ENCODE data around the gene ADCY7.

Gene ADCY7

DNA sequence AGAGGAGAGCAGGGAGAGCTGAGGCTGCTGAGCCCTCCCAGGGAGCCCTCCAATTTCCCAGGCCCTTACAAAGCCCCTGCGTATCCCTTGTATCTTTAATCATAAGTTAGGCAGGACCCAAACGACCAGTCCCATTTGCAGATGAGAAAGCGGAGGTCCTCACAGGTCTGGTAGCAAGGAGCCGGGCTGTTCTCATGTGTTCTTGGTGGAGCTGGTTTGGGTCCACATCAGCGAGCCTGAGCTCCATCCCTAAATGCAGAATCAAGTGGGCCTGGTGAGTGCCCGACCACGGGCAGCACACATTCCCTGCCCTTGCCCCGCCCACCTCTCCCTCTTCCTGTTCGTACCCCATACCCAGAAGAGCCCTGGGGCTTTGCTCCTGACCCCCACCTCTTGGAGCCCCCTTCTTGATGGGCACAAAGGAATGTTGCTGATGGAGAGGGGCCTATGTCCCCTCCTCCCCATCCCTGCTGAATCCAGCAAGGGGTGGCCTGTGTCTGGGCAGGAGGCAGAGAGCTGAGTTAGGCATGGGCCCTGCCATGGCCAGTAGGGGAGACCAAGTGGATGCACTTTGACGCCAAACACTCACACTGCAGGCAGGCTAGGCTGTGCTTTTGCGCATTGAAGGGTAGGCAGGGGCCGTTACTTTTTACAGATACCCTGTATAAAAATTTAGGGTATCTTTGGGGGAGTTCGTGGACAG is 18.3 kb upstream of the ADCY7 start:
- in situ Hi-C loops (cut with MboI; ENCODE audit: low sequenced_read_pairs): no loop called here

DNA sequence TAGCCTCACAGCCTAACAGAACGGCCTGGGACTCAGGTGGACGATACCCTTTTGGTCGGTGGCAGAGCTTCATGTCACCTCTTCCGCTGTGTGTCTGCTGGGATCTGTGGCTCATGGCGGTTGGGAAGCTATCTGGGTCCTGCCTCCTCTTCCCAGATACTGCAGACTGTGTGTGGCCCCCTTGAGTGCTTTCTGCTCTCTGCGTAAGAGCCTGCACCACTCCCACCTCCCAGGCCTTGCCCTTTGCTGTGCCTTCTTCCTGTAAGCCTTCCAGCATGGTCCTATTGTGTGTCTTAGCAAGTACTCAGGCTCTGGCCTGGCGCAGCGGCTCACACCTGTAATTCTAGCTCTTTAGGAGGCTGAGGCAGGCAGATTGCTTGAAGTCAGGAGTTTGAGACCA is 17.5 kb upstream of the ADCY7 start:
- in situ Hi-C loops (cut with MboI; ENCODE audit: low sequenced_read_pairs): no loop called here

DNA sequence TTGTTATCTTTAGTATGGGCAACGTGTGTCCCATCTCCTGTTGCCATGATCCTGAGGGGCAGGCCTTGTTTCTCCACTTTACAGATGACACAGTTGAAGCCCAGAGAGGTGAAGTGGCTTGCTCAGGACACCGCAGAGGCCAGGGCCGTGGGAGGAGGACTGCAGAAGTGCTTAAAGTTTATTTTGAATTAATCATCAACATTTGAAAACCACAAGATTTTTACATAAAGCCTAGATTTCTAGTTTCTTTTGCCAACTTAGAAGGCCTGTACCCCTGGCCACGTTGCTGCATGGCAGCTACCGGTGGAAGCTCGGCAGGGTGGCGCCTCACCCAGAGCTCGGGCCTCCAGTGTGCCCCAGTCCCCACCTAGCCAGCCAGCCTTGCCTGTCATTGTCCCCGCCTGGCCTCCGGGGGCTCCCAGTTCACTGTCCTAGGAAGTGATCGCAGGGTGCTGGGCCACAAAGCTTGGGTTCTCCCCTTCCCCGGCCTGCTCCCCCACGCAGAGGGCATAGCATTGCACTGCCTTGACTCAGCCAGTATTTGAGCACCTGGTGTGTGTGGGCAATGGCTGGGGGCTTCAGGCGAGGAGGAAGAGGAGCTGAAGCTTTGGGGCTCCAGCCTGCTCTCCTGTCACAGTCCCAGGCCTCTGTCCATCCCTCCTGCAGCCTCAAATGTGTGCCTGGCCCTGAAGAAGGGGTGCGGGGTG is 14.8 kb upstream of the ADCY7 start:
- in situ Hi-C loops (cut with MboI; ENCODE audit: low sequenced_read_pairs): no loop called here

DNA sequence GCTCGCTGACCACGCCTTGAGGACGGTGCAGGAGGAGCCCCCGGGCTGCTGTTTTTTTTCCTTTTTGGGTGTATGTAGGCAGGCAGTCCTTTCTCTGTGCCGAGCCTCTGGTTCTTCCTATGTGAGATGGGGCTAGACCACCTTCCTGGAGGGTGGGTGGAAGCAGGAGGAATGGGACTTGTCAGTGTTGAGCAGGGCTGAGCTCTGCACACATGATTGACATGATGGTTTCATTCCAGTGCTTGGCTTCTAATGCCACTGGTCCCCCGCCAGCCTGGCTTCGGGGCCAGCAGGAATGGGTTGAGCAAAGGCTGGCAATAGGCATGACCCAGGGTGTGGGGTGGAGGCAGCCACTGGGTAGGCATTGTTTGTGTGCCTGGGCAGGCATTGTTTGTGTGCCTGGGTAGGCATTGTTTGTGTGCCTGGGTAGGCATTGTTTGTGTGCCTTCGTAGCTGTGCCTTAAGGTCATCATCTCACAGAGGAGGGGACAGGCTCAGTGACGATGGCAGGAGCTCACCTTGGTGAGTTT is 14.2 kb upstream of the ADCY7 start:
- in situ Hi-C loops (cut with MboI; ENCODE audit: low sequenced_read_pairs): no loop called here

DNA sequence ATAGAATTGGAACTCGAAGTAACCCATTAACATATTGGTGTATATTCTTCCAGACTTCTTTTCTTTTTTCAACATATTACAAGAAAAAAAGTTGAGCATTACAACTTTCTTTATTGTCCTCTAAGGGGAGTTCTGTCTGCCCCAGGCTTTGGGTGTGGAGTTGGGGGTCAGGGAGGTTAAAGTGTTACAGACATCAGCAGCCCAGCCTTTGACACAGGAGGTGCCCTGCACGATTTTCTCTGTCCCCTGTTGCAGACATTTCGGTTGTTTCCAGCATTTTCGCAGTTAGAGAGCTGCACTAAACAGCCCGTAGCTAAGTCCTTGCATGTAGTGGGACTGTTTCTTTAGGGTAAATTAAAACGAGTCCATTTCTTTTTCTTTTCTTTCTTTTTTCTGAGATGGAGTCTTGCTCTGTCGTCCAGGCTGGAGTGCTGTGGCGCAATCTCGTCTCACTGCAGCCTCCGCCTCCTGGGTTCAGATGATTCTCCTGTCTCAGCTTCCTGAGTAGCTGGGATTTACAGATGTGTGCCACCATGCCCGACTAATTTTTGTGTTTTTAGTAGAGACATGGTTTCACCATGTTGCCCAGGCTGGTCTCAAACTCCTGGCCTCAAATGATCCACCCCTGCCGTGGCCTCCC is 13.4 kb upstream of the ADCY7 start:
- in situ Hi-C loops (cut with MboI; ENCODE audit: low sequenced_read_pairs): no loop called here

DNA sequence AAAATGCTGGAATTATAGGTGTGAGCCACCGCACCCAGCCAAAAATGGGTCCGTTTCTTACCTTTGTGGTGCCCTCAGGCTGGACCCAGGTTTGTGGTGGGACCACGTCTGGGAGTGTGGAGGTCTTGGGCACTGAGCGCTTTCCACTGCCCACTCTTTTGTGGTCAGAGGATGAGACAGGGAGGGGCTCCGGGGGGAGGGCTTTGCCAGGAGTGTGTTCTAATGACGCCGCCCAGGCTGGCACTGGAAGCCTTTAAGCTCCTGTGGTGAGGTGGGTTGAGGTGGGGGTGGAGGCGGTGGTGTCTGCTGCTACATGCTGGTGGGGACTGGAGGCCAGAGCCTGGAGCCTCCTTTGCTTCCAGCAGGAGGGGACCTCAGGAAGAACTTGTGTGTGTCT is 12.8 kb upstream of the ADCY7 start:
- in situ Hi-C loops (cut with MboI; ENCODE audit: low sequenced_read_pairs): no loop called here

DNA sequence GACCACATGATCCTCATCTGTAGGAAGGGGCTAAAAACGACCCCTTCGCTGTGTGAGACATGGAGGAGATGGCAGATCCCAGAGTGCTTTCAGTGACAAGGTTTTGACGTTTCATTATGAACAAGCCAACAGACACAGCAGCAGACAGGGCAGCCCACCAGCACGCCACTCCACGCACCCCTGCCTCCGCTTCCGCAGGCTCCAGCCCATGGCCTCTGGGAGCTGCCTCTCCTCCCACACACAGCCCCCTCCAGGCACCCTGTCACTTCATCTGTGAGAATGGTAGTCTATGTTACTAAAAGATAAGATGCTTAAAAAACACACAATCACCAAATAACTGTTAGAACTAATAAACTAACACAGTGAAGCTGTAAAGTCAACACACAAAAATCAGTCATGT is 12.3 kb upstream of the ADCY7 start:
- in situ Hi-C loops (cut with MboI; ENCODE audit: low sequenced_read_pairs): no loop called here

DNA sequence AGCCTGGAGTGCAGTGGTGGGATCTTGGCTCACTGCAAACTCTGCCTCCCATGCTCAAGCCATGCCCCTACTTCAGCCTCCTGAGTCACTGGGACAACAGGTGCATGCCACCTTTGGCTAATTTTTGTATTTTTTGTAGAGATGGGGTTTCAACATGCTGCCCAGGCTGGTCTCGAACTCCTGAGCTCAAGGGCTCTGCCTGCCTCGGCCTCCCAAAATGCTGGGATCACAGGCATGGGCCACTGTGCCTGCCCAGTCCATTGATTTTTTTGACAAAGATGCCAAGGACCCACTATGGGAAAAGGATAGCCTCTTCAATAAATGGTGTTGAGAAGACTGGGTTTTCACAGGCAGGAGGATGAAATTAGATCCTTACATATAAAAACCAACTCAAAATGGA is 10.8 kb upstream of the ADCY7 start:
- in situ Hi-C loops (cut with MboI; ENCODE audit: low sequenced_read_pairs): no loop called here

DNA sequence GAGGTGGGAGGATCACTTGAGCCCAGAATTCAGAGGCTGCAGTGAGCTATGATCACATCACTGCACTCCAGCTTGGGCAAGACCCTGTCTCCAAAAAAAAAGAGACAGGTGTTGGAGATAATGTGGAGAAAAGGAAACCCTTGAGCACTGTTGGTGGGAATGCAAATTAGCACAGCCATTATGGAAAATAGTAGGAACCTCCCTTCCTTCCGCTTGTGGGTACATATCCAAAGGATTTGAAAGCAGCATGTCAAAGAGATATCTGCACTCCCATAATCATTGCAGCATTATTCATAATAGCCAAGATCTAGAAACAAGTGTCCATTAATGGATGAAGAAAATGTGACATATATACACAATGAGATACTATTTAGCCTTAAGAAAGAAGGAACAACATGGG is 9.7 kb upstream of the ADCY7 start:
- in situ Hi-C loops (cut with MboI; ENCODE audit: low sequenced_read_pairs): no loop called here

DNA sequence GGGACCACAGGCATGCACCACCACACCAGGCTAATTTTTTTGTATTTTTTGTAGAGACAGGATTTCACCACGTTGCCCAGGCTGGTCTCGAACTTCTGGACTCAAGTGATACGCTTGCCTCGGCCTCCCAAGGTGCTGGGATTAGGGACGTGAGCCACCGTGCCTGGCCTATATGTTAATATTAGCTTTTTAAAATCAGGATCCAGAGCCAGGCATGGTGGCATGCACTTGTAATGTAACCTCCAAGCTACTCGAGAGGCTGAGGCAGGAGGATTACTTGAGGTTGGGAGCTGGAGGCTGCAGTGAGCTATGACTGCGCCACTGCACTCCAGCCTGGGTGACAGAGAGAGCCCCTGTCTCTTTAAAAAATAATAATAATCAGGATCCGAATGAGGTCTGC is 8.5 kb upstream of the ADCY7 start:
- in situ Hi-C loops (cut with MboI; ENCODE audit: low sequenced_read_pairs): no loop called here

DNA sequence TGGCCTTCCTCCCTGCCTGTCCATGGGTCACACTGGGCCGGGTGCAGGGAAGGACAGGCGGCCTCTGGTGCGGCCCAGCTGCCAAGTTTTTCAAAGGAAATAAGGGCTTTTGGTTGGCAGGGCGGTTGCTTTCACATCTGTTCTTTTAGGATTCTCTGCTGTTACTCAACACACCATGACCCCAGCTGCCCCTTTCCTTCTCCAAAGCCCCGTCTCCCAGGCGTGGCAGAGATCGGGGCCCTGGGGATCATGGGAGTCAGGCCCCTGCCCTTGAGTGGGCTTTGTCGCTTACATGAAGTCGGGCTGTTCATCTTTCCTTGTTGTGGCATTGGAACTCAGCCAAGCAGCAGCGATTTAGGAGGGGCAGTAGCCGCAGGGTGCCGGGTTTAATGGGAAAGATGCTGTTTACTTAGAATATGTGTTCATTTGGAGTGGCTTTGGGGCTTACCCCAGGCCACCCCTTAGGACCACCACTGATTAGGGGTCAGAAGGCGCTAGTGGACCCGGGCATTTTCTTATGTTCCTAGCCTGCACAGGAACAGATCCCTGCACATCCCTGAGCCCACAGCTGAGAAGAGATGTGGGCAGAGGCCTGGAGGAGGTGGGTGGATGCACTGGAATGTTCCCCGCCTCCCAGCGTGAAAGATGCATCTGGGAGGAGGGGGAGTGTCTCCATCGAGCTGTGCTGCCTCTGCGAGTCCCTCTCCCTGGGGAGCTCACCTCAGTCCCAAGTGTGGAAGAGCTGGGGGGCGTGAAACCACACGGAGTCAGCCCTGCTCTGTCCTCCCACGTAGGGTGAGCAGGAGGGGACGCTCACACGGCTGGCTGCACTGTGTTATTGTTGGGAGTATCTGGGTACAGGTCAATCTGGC is 6.8 kb upstream of the ADCY7 start:
- in situ Hi-C loops (cut with MboI; ENCODE audit: low sequenced_read_pairs): loop anchor here (10.0 kb wide), 1 partner anchor 55 kb away; no protein-coding TSS in a partner anchor

DNA sequence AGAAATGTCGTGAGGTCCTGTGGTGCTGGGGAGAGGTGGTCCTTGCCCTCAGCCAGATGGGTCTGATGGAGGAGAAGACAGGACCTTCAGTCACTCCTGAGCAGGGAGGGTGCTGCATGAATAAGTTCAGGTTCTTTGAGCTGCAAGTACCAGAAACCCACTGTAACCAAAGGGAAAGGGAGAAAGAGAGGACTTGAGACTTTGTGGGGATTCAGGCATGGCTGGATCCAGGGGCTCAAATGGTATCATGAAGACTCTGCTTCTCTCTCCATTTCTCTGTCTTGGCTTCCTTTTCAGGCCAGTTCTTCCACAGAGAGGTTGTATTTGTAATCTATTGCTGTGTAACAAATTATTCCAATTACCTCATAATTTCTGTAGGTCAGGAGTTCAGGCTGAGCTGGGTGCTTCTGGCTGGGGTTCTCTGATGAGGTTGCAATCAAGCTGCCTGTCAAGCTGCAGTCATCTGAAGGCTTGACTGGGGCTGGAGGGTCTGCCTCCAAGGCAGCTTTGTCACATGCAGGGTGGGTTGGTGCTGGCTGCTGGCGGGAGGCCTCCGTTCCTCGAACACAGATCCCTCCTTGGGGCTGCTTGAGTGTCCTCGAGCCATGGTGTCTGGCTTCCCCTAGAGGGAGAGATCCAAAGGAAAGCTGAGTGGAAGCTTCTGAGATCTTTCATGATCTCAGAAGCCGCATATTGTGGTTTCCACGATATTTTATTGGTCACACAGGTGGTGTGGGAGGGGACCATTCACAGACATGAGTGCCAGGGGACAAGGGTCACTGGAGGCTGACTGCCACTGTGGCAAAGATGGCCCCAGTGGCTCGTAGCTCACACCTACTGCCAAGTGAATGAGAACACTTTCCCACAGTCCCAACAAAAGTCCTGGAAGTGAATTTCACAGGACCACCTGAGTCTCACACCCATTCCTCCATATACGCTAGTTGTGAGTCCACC is 5.9 kb upstream of the ADCY7 start:
- in situ Hi-C loops (cut with MboI; ENCODE audit: low sequenced_read_pairs): loop anchor here (10.0 kb wide), 1 partner anchor 54 kb away; no protein-coding TSS in a partner anchor

DNA sequence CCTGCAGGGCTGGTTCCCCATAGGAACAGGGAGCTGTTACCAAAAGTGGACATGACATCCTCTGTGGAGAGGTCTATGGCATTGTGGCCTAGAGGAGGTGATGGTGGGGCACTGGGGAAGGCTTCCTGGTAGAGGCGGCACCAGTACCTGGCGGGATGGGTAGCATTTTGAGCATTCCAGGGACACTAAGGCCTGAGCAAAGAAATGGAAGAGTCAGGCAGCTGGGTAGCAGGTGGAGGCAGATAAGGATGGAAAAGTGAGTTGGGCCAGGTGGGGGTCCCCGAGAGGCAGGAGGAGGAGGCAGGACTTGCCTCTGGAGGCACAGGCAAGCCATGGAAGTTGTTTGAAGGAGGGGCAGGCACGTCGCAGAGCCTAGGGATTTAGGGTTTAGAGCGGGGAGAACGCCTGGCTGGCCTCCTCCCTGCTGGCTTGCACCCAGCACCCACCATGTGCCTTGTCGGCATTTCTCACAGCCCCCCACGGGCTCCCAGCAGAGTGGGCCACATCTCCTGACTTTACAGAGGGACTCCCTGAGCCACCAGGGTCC is 5.1 kb upstream of the ADCY7 start:
- in situ Hi-C loops (cut with MboI; ENCODE audit: low sequenced_read_pairs): loop anchor here (10.0 kb wide), 1 partner anchor 54 kb away; no protein-coding TSS in a partner anchor

DNA sequence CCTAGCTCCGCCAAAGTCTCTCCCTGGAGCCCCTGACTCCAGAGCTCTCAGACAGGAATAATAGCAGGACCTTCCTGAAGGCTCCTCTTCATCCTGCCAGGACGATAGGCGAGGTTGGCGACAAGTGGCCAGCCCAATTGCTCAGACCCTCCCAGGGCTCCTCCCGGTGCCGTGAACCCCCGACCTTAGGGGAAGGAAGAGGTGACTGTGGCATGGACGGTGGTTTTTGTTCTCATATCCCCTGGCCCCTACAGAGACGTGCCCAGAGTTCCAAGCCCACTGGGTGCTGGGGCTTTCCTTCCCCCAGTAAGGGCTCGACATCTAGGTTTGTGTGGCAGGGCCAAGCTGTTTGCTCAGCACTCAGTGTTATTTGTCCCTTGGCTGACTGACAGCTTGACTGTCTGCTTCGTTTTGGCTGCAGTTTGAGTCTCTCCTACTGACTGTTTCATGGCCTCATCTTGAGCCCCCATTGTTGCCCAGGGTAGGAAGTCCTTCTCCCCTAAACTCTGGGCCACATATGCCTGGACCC is 4.6 kb upstream of the ADCY7 start:
- in situ Hi-C loops (cut with MboI; ENCODE audit: low sequenced_read_pairs): loop anchor here (10.0 kb wide), 1 partner anchor 53 kb away; no protein-coding TSS in a partner anchor

DNA sequence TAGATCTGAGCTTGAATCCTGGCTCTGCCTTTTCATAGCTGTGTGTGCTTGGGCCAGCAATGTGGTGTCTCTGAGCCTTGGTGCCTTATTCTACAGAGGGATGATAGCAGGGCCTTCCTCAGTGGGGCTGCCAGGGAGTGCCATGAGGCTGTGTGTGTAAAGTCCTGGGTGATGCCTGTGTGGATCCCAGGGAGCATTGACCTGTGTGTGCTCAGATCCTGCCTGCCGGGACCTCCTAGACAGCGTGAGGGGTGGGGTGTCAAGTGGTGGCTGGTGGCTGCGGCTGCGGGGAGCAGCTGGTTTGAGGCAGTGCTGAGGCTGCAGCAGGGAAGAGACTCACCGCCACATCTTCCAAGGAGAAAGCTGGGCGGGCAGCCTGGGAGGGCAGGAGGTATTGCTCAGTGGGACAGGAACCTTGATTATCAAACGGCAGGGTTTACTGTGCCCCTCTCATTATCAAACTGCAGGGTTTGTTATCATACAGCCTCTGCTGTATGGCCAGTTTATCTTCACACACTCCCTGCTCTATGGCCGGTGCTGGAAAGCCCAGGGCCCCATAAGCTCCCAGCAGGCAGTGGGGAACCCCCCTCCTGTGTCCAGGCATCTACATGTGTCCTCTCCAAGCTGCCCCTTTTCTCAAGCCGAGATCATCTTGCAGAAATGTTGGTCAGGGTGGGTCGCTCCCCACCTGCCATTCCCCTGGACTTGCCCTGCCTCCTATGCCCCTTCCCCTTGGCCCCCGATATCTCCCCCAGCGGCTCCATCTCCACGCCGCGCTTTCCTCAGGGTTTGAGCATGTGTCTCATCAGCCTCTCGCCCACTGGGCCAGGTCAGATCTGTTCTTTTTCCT is 3.1 kb upstream of the ADCY7 start:
- in situ Hi-C loops (cut with MboI; ENCODE audit: low sequenced_read_pairs): loop anchor here (10.0 kb wide), 1 partner anchor 52 kb away; no protein-coding TSS in a partner anchor

DNA sequence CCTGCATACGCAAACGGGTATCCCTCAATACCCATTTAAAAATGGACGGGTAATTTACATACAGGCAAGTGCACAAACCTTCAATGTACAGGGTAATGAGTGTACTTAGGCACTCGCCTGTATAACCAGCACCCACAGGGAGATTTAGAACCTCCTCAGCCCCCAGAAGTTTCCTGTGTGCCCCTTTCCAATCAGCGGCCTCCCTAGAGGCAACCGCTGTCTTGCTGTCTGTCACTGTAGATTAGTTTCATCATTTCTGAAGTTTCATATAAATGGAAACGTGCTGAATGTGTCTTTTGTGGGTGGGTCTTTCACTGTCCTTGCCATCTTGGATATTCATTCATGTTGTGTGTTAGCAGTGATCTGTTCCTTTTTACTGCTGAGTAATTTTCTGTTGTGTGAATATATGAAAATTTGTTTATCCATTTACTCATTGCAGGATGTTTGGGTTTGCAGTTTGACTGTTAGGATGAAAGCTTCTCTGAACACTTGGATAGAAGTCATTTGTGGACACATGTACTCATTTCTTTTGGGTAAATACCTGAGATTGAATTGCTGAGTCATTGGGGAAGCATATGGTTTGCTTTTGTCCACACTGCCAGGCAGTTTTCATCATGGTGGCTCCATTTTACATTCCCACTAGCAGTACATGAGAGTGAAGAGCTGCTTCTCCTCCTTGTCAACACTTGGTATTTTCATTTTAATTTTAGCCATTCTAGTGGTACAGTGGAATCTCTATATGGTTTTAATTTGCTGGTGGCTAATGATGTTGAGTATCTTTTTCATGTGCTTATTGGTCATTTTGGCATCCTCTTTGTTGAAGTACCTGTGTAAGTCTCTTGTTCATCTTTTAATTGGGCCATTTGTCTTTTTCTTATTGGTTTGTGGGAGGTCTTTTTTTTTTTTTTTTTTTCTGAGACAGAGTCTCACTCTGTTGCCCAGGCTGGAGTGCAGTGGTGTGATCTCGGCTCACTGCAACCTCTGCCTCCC is 2.1 kb upstream of the ADCY7 start:
- in situ Hi-C loops (cut with MboI; ENCODE audit: low sequenced_read_pairs): loop anchor here (10.0 kb wide), 1 partner anchor 51 kb away; no protein-coding TSS in a partner anchor

DNA sequence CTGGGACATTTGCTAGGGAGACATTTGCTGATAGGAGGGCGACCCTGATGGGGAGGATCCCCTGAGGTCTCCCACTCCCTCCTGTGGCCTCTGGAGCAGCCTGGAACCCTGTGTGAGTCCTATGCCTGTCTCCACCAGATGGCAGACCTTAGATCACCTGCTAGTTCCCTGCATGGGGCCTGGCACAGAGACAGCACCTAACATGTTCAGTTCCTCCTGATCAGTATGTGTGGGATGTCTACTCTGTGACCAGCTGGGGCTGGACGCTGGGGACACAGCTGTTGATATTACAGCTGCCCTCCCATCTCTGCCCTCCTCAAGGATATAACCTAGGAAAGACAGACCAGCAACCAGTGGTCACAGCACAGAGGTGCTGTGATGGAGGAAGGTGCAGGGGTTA is 1.1 kb upstream of the ADCY7 start:
- in situ Hi-C loops (cut with MboI; ENCODE audit: low sequenced_read_pairs): loop anchor here (10.0 kb wide), 1 partner anchor 50 kb away; no protein-coding TSS in a partner anchor
